HG02759 (cell line): ENCODE measurements around the gene SPAST.
"Not testable (repeated sequence)": the region's sequence is repeated elsewhere in the genome, so short reads cannot be mapped to it uniquely, and the experiment has no call there.

ENCODE experiments used
- ATAC-seq: cut with Tn5 transposase; IDR thresholded peaks from one replicate; pipeline ENCODE4 v1.9.1; 2021; ENCODE audit warnings: mild to moderate bottlenecking, moderate library complexity; ENCODE audit not compliant: unreplicated experiment

SPAST gene

GRCh38 chr2:32063310-32064020, at the start of gene SPAST:
Gene SPAST, plus strand, starts transcription at chr2:32063556. Its CDS starts 276 bp downstream, at chr2:32063832.
- peak; percentile 97 for ATAC-seq

GRCh38 chr2:32018789-32019482, 44.4 kb upstream of the SPAST start:
- ATAC-seq = not testable (repeated sequence)

GRCh38 chr2:32034198-32034887, 29.0 kb upstream of the SPAST start:
- ATAC-seq = not testable (repeated sequence)

GRCh38 chr2:32039447-32040219, 23.7 kb upstream of the SPAST start, which contains the start of gene DPY30:
Gene DPY30, minus strand, starts transcription at chr2:32039805. Its CDS starts 349 bp downstream, at chr2:32039456.
- peak; percentile 95 for ATAC-seq

GRCh38 chr2:32043561-32043960, 19.8 kb upstream of the SPAST start:
- ATAC-seq = no peak

- no peak for ATAC-seq
Measured at GRCh38 chr2:32051836-32052439, 11.4 kb upstream of the SPAST start.

GRCh38 chr2:32054583-32054982, 8.8 kb upstream of the SPAST start:
- not testable (repeated sequence) for ATAC-seq

GRCh38 chr2:32058130-32058529, 5.2 kb upstream of the SPAST start:
- ATAC-seq = no peak

- ATAC-seq = no peak
Measured at GRCh38 chr2:32060266-32060665, 3.1 kb upstream of the SPAST start.

GRCh38 chr2:32061430-32061829, 1.9 kb upstream of the SPAST start:
- ATAC-seq = no peak

- ATAC-seq = no peak
Measured at GRCh38 chr2:32061973-32062861, 1.1 kb upstream of the SPAST start.

- ATAC-seq = peak; percentile 0
Measured at GRCh38 chr2:32064021-32064601, 755 bp downstream of the SPAST start.

- no peak for ATAC-seq
Measured at GRCh38 chr2:32064713-32065112, 1.4 kb downstream of the SPAST start.

GRCh38 chr2:32067549-32067948, 4.2 kb downstream of the SPAST start:
- ATAC-seq = no peak

- ATAC-seq = no peak
Measured at GRCh38 chr2:32074134-32074506, 10.8 kb downstream of the SPAST start.

- ATAC-seq = no peak
Measured at GRCh38 chr2:32095671-32096070, 32.3 kb downstream of the SPAST start.

GRCh38 chr2:32108111-32108510, 44.8 kb downstream of the SPAST start:
- no peak for ATAC-seq

- no peak for ATAC-seq
Measured at GRCh38 chr2:32118055-32118454, 54.7 kb downstream of the SPAST start.

GRCh38 chr2:32119161-32119560, 55.8 kb downstream of the SPAST start:
- ATAC-seq = no peak
